ENCODE measurements around the gene MTF2. TPM values are rescaled to one million over a fixed set of nuclear protein-coding genes. Genes with fewer than 3 reads are reported as not detected.

Gene MTF2
- total and polyA plus RNA-seq, 9 donors, result 19.1 to 27.0 (median 20.9) TPM

DNA sequence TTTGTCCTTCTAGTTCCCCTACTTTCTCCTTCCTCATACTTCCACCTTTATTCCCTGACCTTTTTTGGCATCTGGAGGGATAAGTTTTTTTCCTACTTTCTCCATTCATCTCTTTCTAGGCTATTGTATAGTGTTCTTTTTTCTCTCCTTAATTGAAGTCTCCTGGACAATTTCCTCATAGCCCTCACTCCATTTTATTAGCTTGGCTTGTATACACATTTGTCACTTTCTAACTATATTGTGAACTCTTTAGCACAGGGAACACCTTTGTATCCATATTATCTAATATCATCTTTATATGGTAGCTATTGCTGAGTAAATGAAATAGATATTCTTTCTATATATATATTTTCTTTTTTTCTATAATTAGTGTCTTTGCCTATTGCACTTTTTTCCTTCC lies 53.6 kb downstream of the MTF2 start:
- no peak overlapping the region for H3K4me3 ChIP-seq (ENCODE audit: low read length)
- H3K27ac ChIP-seq (ENCODE audit: low read length), result no peak overlapping the region
- no peaks in the 10 kb centered on the region for H3K27me3 ChIP-seq (ENCODE audit: control insufficient read depth, insufficient read depth, low read length)
- peaks cover 19% of the 10 kb centered on the region for H3K36me3 ChIP-seq (ENCODE audit: control insufficient read depth, insufficient read depth, low read length)
- no peaks in the 10 kb centered on the region for H3K9me3 ChIP-seq (replicated peaks; ENCODE audit: control insufficient read depth, low read depth, low read length)
- no peaks in the 10 kb centered on the region for H3K4me1 ChIP-seq (ENCODE audit: control insufficient read depth, insufficient read depth, low read length)
- no peak for DNase-seq

GRCh38 chr1:93136445-93136844 lies 57.4 kb downstream of the MTF2 start:
- H3K4me1 ChIP-seq (ENCODE audit: control insufficient read depth, insufficient read depth, low read length), result no peaks in the 10 kb centered on the region
- H3K4me3 ChIP-seq (ENCODE audit: low read length), result no peak overlapping the region
- no peak for DNase-seq
- peaks cover 17% of the 10 kb centered on the region for H3K36me3 ChIP-seq (ENCODE audit: control insufficient read depth, insufficient read depth, low read length)
- H3K27me3 ChIP-seq (ENCODE audit: control insufficient read depth, insufficient read depth, low read length), result no peaks in the 10 kb centered on the region
- H3K9me3 ChIP-seq (replicated peaks; ENCODE audit: control insufficient read depth, low read depth, low read length), result no peaks in the 10 kb centered on the region
- WGBS (ENCODE audit: insufficient coverage), result no CpG with 5 or more reads among the region's 5 CpGs
- no peak overlapping the region for H3K27ac ChIP-seq (ENCODE audit: low read length)

GRCh38 chr1:93137604-93138292 lies 58.7 kb downstream of the MTF2 start:
- H3K36me3 ChIP-seq (ENCODE audit: control insufficient read depth, insufficient read depth, low read length), result peaks cover 17% of the 10 kb centered on the region
- H3K4me1 ChIP-seq (ENCODE audit: control insufficient read depth, insufficient read depth, low read length), result no peaks in the 10 kb centered on the region
- no peak overlapping the region for H3K27ac ChIP-seq (ENCODE audit: low read length)
- DNase-seq, result no peak
- no peak overlapping the region for H3K4me3 ChIP-seq (ENCODE audit: low read length)
- no peaks in the 10 kb centered on the region for H3K9me3 ChIP-seq (replicated peaks; ENCODE audit: control insufficient read depth, low read depth, low read length)
- WGBS (ENCODE audit: insufficient coverage), result no CpG with 5 or more reads among the region's 3 CpGs
- no peaks in the 10 kb centered on the region for H3K27me3 ChIP-seq (ENCODE audit: control insufficient read depth, insufficient read depth, low read length)

GRCh38 chr1:93140106-93140505 lies 61.0 kb downstream of the MTF2 start:
- H3K36me3 ChIP-seq (ENCODE audit: control insufficient read depth, insufficient read depth, low read length), result peaks cover 9% of the 10 kb centered on the region

DNA sequence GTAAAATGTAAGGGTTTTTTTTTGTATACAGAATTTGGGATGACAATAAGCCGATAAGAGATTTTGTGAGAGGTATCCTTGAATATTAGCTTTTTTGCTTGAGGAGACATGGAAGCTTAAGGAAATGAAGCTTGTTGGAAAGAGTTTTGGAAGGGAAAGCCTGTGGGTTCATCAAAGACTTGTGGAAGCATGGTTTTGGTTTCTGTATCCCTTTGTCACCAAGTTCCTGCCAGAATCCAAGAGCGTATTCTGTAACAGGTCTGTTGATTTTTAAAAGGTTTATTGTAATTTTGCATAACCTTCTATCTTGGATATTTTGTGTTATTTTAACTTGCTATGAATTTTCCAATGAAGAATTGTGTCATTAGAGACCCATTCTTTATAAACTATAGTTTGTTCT lies 63.1 kb downstream of the MTF2 start:
- Histone ChIP-seq H3K9me3 (replicated peaks; ENCODE audit: control insufficient read depth, low read depth, low read length) (no peaks in the 10 kb centered on the region), H3K36me3 (ENCODE audit: control insufficient read depth, insufficient read depth, low read length) (no peaks in the 10 kb centered on the region), H3K4me3 (ENCODE audit: low read length) (no peak overlapping the region), H3K4me1 (ENCODE audit: control insufficient read depth, insufficient read depth, low read length) (no peaks in the 10 kb centered on the region), H3K27me3 (ENCODE audit: control insufficient read depth, insufficient read depth, low read length) (no peaks in the 10 kb centered on the region), H3K27ac (ENCODE audit: low read length) (no peak overlapping the region)
- no CpG with 5 or more reads among the region's 2 CpGs for WGBS (ENCODE audit: insufficient coverage)
- no peak for DNase-seq

More at GRCh38 chr1:93140106-93140505, 61.0 kb downstream of the MTF2 start:
- no peaks in the 10 kb centered on the region for H3K9me3 ChIP-seq (replicated peaks; ENCODE audit: control insufficient read depth, low read depth, low read length)
- H3K27me3 ChIP-seq (ENCODE audit: control insufficient read depth, insufficient read depth, low read length), result no peaks in the 10 kb centered on the region
- H3K4me1 ChIP-seq (ENCODE audit: control insufficient read depth, insufficient read depth, low read length), result no peaks in the 10 kb centered on the region
- no peak for DNase-seq
- no CpG with 5 or more reads among the region's 1 CpG for WGBS (ENCODE audit: insufficient coverage)
- no peak overlapping the region for H3K4me3 ChIP-seq (ENCODE audit: low read length)
- no peak overlapping the region for H3K27ac ChIP-seq (ENCODE audit: low read length)

DNA sequence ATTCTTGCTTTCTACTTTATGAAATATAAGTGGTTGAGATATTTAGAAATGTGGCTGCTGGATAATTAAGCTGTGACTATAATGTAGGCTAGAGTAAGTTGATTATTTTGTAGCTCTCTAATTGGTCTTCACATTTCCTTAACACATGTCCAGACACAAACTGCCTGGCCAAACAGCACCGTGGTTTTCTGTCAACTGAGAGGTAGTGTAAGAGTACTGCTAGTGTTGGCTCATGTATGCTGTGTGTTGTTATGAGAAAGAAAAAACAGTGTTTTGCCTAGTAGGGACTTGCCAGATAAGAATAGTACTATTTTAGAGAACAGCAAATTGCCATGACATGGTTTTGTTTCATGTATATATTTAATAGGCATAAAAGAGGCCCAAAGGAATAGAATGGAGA lies 64.1 kb downstream of the MTF2 start:
- DNase-seq, result no peak
- Histone ChIP-seq H3K4me1 (ENCODE audit: control insufficient read depth, insufficient read depth, low read length) (no peaks in the 10 kb centered on the region), H3K4me3 (ENCODE audit: low read length) (no peak overlapping the region), H3K36me3 (ENCODE audit: control insufficient read depth, insufficient read depth, low read length) (peaks cover 2% of the 10 kb centered on the region), H3K9me3 (replicated peaks; ENCODE audit: control insufficient read depth, low read depth, low read length) (no peaks in the 10 kb centered on the region), H3K27me3 (ENCODE audit: control insufficient read depth, insufficient read depth, low read length) (no peaks in the 10 kb centered on the region), H3K27ac (ENCODE audit: low read length) (no peak overlapping the region)
- no CpG with 5 or more reads among the region's 1 CpG for WGBS (ENCODE audit: insufficient coverage)

- no CpG with 5 or more reads among the region's 4 CpGs for WGBS (ENCODE audit: insufficient coverage)
- Histone ChIP-seq H3K4me3 (ENCODE audit: low read length) (no peak overlapping the region), H3K36me3 (ENCODE audit: control insufficient read depth, insufficient read depth, low read length) (peaks cover 4% of the 10 kb centered on the region), H3K4me1 (ENCODE audit: control insufficient read depth, insufficient read depth, low read length) (no peaks in the 10 kb centered on the region), H3K27ac (ENCODE audit: low read length) (no peak overlapping the region), H3K9me3 (replicated peaks; ENCODE audit: control insufficient read depth, low read depth, low read length) (no peaks in the 10 kb centered on the region), H3K27me3 (ENCODE audit: control insufficient read depth, insufficient read depth, low read length) (no peaks in the 10 kb centered on the region)
- no peak for DNase-seq
These were observed 64.7 kb downstream of the MTF2 start for GRCh38 chr1:93143769-93144168.

GRCh38 chr1:93148001-93148400 lies 68.9 kb downstream of the MTF2 start:
- H3K27me3 ChIP-seq (ENCODE audit: control insufficient read depth, insufficient read depth, low read length), result no peaks in the 10 kb centered on the region
- H3K9me3 ChIP-seq (replicated peaks; ENCODE audit: control insufficient read depth, low read depth, low read length), result no peaks in the 10 kb centered on the region
- peak; percentile 7 for DNase-seq
- H3K36me3 ChIP-seq (ENCODE audit: control insufficient read depth, insufficient read depth, low read length), result peaks cover 9% of the 10 kb centered on the region
- H3K27ac ChIP-seq (ENCODE audit: low read length), result no peak overlapping the region
- WGBS (ENCODE audit: insufficient coverage), result 37% methylated on average over 6 of the region's 7 CpGs
- no peaks in the 10 kb centered on the region for H3K4me1 ChIP-seq (ENCODE audit: control insufficient read depth, insufficient read depth, low read length)
- no peak overlapping the region for H3K4me3 ChIP-seq (ENCODE audit: low read length)

GRCh38 chr1:93150729-93151128 lies 71.6 kb downstream of the MTF2 start:
- Histone ChIP-seq H3K27ac (ENCODE audit: low read length) (no peak overlapping the region), H3K4me3 (ENCODE audit: low read length) (no peak overlapping the region), H3K36me3 (ENCODE audit: control insufficient read depth, insufficient read depth, low read length) (peaks cover 14% of the 10 kb centered on the region), H3K27me3 (ENCODE audit: control insufficient read depth, insufficient read depth, low read length) (no peaks in the 10 kb centered on the region), H3K9me3 (replicated peaks; ENCODE audit: control insufficient read depth, low read depth, low read length) (no peaks in the 10 kb centered on the region), H3K4me1 (ENCODE audit: control insufficient read depth, insufficient read depth, low read length) (no peaks in the 10 kb centered on the region)
- no CpG with 5 or more reads among the region's 1 CpG for WGBS (ENCODE audit: insufficient coverage)
- DNase-seq, result no peak

DNA sequence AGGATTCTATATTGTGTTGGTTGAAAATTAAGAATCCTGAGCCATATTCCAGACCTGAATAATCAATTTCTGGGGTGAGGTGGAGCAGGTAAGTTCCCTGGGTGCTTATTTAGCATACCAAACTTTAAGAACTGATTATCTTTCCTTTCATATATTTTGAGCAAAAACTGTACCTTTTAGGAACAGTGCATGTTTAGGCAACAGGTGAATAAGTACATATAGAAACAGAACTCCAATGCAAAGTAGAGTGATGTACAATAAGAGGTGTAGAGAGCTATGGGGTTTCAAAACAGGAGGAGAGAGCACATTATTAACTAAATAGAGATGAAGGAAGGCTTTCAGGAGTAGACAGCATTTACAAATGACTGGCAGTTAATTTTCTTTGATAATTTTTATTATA lies 72.4 kb downstream of the MTF2 start:
- H3K9me3 ChIP-seq (replicated peaks; ENCODE audit: control insufficient read depth, low read depth, low read length), result no peaks in the 10 kb centered on the region
- no peak for DNase-seq
- H3K27ac ChIP-seq (ENCODE audit: low read length), result no peak overlapping the region
- H3K4me1 ChIP-seq (ENCODE audit: control insufficient read depth, insufficient read depth, low read length), result no peaks in the 10 kb centered on the region
- no peaks in the 10 kb centered on the region for H3K27me3 ChIP-seq (ENCODE audit: control insufficient read depth, insufficient read depth, low read length)
- no peak overlapping the region for H3K4me3 ChIP-seq (ENCODE audit: low read length)
- H3K36me3 ChIP-seq (ENCODE audit: control insufficient read depth, insufficient read depth, low read length), result peaks cover 14% of the 10 kb centered on the region

DNA sequence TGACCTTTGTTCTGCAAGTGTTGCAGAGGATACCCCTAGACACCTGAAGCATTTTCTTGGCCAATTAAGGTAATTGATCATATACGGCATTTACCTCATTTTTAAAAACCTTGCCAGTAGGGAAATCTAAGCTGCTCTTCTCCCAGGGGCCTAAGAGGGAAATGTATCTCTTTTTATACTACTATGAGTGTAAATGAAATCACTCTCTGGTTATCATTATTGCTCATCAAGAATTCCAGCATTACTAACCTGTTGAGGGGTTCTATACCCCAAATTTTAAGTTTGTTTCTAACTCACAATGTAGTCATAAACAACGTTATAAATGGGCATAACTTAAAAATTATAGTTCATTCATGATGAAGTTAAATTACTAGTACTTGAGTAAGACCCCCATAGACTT lies 73.8 kb downstream of the MTF2 start:
- no peak for DNase-seq
- H3K4me1 ChIP-seq (ENCODE audit: control insufficient read depth, insufficient read depth, low read length), result no peaks in the 10 kb centered on the region
- no peak overlapping the region for H3K4me3 ChIP-seq (ENCODE audit: low read length)
- WGBS (ENCODE audit: insufficient coverage), result no CpG with 5 or more reads among the region's 2 CpGs
- no peaks in the 10 kb centered on the region for H3K9me3 ChIP-seq (replicated peaks; ENCODE audit: control insufficient read depth, low read depth, low read length)
- peaks cover 17% of the 10 kb centered on the region for H3K36me3 ChIP-seq (ENCODE audit: control insufficient read depth, insufficient read depth, low read length)
- H3K27me3 ChIP-seq (ENCODE audit: control insufficient read depth, insufficient read depth, low read length), result no peaks in the 10 kb centered on the region
- no peak overlapping the region for H3K27ac ChIP-seq (ENCODE audit: low read length)

Measured in muscle of leg (tissue), 11 donors.